SK-N-MC (cell line): ENCODE measurements around the gene NOB1.
A peak's percentile ranks its signal among the peaks of the same experiment; 100 is the strongest.
"Not testable (repeated sequence)": the region's sequence is repeated elsewhere in the genome, so short reads cannot be mapped to it uniquely, and the experiment has no call there.

ENCODE experiments used
- DNase-seq: peaks from one replicate; pipeline ENCODE4 v3.0.0-alpha.2; 2011; ENCODE audit warnings: low read depth, low spot score
- H3K27ac ChIP-seq: fragments of 200-600 bp; sonication (generic); 2 replicates; pipeline ENCODE4 v1.5.1; 2016; ENCODE audit warnings: mixed run types
- H3K36me3 ChIP-seq: fragments of 200-600 bp; sonication (generic); 2 replicates; pipeline ENCODE4 v1.6.1; 2017; ENCODE audit warnings: antibody characterized with exemption, low read length, mixed read lengths; ENCODE audit not compliant: insufficient read depth
- H3K4me3 ChIP-seq: fragments of 200-600 bp; sonication (generic); 2 replicates; pipeline ENCODE4 v1.5.1; 2016
- H3K9ac ChIP-seq: fragments of 200-600 bp; sonication (generic); 2 replicates; pipeline ENCODE4 v1.8.0; 2017; ENCODE audit warnings: mixed run types, mixed read lengths; ENCODE audit not compliant: insufficient read length
- H3K9me3 ChIP-seq: fragments of 200-600 bp; sonication (generic); 2 replicates; pipeline ENCODE4 v1.6.1; 2017; ENCODE audit warnings: low read depth, mild to moderate bottlenecking, antibody characterized with exemption, low read length, moderate library complexity, mixed read lengths
- EZH2 ChIP-seq: fragments of 200-600 bp; sonication (generic); IDR thresholded peaks from one replicate; pipeline ENCODE4 v1.6.1; 2017; ENCODE audit warnings: antibody characterized with exemption
- FOXP2 ChIP-seq: optimal IDR thresholded peaks from 2 replicates; pipeline ENCODE3; 2011; ENCODE audit warnings: mild to moderate bottlenecking, moderate library complexity; ENCODE audit not compliant: insufficient read depth; ENCODE audit errors: extremely low read length, control extremely low read depth
- POLR2AphosphoS5 ChIP-seq: IDR thresholded peaks from 2 replicates; pipeline ENCODE4 v1.6.1; 2012; ENCODE audit warnings: mild to moderate bottlenecking, low read depth, low read length, borderline replicate concordance

The NOB1 gene

GRCh38 chr16:69763599-69763942 is 8.8 kb upstream of the NOB1 start:
- Histone ChIP-seq H3K9ac (no peak overlapping the region), H3K36me3 (no peaks in the 10 kb centered on the region), H3K4me3 (peak overlapping the region; percentile 85; the same call in 1 of the 2 replicates), H3K27ac (no peak overlapping the region), H3K9me3 (no peaks in the 10 kb centered on the region)
- TF ChIP-seq FOXP2 (no peak), POLR2AphosphoS5 (no peak), EZH2 (no peak)
- DNase-seq, result no peak

GRCh38 chr16:69762814-69763598 is 8.3 kb upstream of the NOB1 start:
- no peak for DNase-seq
- Histone ChIP-seq H3K27ac (peak overlapping the region; percentile 62; the same call in 1 of the 2 replicates), H3K36me3 (no peaks in the 10 kb centered on the region), H3K9me3 (no peaks in the 10 kb centered on the region), H3K9ac (peak overlapping the region; percentile 74), H3K4me3 (peak overlapping the region; percentile 85)
- TF ChIP-seq POLR2AphosphoS5, result no peak
- TF ChIP-seq EZH2, result no peak
- no peak for TF ChIP-seq FOXP2

- Histone ChIP-seq H3K36me3 (no peaks in the 10 kb centered on the region), H3K9ac (peak within 1 kb of the TSS; percentile 74), H3K9me3 (no peaks in the 10 kb centered on the region), H3K27ac (peak within 1 kb of the TSS; percentile 62), H3K4me3 (peak within 1 kb of the TSS; percentile 85)
- no peak for DNase-seq
- no peak for TF ChIP-seq EZH2
- no peak for TF ChIP-seq FOXP2
- TF ChIP-seq POLR2AphosphoS5, result peak; percentile 52; the same call in 1 of the 2 replicates
Observed at GRCh38 chr16:69761983-69762813, 7.5 kb upstream of the NOB1 start, which contains the start of gene WWP2. WWP2 (plus strand) TSS chr16:69762332; CDS start chr16:69787011, 24,679 bp downstream.

- H3K9me3 ChIP-seq, H3K27ac ChIP-seq, DNase-seq, H3K9ac ChIP-seq, H3K4me3 ChIP-seq, H3K36me3 ChIP-seq: not testable (repeated sequence)
Observed at GRCh38 chr16:69757375-69757774, 2.6 kb upstream of the NOB1 start.

GRCh38 chr16:69756705-69757104 is 2.0 kb upstream of the NOB1 start:
- TF ChIP-seq EZH2 (no peak), FOXP2 (no peak), POLR2AphosphoS5 (no peak)
- Histone ChIP-seq H3K36me3 (peaks cover 6% of the 10 kb centered on the region; the same call in 1 of the 2 replicates), H3K27ac (no peak overlapping the region), H3K9ac (no peak overlapping the region), H3K9me3 (no peaks in the 10 kb centered on the region), H3K4me3 (no peak overlapping the region)
- no peak for DNase-seq

- DNase-seq, result no peak
- Histone ChIP-seq H3K4me3 (peak overlapping the region; percentile 88), H3K36me3 (peaks cover 23% of the 10 kb centered on the region), H3K27ac (no peak overlapping the region), H3K9ac (peak overlapping the region; percentile 90), H3K9me3 (no peaks in the 10 kb centered on the region)
- no peak for TF ChIP-seq POLR2AphosphoS5
- TF ChIP-seq FOXP2, result no peak
- TF ChIP-seq EZH2, result no peak
Observed at GRCh38 chr16:69754143-69754468, 620 bp downstream of the NOB1 start.

- DNase-seq, result no peak
- H3K9me3 ChIP-seq, result no peaks in the 10 kb centered on the region
- H3K27ac ChIP-seq, result no peak overlapping the region
- no peak overlapping the region for H3K9ac ChIP-seq
- TF ChIP-seq FOXP2 (no peak), EZH2 (no peak), POLR2AphosphoS5 (no peak)
- no peak overlapping the region for H3K4me3 ChIP-seq
- peaks cover 56% of the 10 kb centered on the region for H3K36me3 ChIP-seq
Observed at GRCh38 chr16:69748694-69749345, 5.9 kb downstream of the NOB1 start.

GRCh38 chr16:69747115-69747514 is 7.6 kb downstream of the NOB1 start:
- peaks cover 61% of the 10 kb centered on the region for H3K36me3 ChIP-seq
- no peaks in the 10 kb centered on the region for H3K9me3 ChIP-seq
- H3K27ac ChIP-seq, result no peak overlapping the region
- TF ChIP-seq FOXP2 (no peak), POLR2AphosphoS5 (no peak), EZH2 (no peak)
- H3K9ac ChIP-seq, result no peak overlapping the region
- no peak for DNase-seq
- H3K4me3 ChIP-seq, result no peak overlapping the region
